HG02763 (cell line): ENCODE measurements around the gene ANKRD60.

Experiments
- ATAC-seq: cut with Tn5 transposase; IDR thresholded peaks from one replicate; pipeline ENCODE4 v1.9.1; 2021; ENCODE audit warnings: mild to moderate bottlenecking, moderate library complexity; ENCODE audit not compliant: unreplicated experiment

ANKRD60 gene

DNA sequence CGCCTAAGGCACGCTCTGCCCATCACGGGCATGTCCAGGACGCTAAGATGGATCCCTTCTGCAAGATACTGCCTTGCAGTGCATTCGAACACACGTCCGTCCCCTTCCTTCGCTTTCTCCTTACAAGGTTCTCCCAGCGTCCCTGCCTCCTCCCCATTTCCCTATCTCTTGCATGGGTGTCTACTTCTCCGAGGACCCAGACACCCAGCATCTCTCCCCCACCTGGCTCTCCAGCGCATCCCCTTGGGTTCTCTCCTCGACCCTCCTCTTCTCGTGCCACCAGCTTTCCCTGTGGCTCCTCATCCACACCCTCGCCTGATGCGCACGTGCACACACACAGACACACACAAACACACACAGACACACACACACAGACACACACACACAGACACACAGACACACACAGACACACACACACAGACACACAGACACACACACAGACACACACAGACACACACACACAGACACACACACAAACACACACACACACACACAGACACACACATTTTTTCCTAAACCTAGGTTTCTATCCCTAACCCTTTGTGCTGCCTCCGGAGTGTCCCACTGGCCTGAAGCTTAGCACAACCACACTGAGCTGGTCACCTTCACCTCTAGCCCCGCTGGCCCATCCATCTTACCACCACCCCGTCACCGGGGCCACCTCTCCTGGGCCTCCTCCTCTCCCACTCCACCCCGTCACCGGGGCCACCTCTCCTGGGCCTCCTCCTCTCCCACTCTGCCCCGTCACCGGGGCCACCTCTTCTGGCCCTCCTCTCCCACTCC is 31.9 kb downstream of the ANKRD60 start:
- no peak for ATAC-seq

DNA sequence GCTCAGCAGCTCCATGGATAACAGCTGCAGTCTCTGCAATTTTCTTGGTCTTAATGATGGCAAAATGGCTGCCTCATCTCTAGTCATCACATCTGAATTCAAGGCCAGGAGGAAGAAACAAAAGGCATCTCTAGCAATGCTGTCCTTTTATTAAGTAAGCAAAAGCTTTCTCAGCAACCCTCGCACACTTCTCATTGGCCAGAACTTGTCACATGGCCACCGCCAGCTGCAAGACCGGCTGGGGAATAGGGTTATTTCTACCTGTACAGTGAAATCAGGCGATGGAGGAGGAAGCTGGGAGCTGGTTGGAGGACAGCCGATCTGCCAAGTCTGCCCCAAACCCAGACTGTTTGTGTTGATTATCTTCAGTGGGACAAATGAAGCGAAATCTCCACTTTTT is 33.4 kb downstream of the ANKRD60 start:
- ATAC-seq: no peak

DNA sequence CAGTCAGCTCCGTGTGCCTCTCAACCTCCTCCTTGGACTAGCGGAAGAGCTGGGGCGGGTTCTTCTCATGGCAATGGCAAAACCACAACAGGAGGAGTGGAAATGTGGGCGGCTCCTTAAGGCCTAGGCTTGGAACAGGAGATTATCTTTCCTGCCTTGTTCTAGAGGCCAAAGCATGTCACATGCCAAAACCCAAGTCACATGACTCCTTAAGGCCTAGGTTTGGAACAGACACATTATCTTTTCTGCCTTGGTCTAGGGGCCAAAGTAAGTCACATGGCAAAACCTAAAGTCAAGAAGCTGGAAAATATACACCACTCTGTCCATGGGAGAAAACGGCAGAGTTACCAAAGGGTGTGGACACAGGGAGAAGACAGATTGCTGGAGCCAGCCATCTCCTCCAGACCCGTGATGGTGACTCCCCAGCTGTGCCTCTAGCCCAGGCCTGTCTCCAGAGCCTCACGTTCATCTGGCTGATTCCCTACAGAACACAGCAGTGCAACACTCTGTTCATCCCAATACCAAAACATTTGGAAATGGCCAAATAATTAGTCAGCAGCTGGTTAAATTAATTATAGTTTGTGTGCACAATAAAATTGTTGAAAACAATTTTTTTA is 34.2 kb downstream of the ANKRD60 start:
- ATAC-seq: no peak

DNA sequence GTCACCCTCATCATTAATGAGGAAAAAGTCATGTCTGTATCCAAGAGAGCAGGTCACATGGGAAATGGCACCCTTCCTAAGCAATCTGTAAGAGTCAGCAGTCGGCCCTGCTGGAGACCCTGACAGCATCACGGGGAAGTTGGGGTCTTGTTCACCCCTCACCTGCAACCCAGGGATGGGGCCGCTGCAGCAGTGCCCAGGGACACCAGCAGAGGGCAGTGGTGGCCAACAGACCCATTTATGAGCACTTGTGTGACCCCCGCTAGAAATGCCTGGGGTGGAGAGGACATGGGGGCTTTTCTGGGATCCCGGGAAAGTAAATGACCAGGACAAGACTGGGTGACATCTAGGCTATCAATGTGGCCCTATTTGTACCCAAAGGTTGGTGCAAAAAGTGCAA is 35.9 kb downstream of the ANKRD60 start:
- no peak for ATAC-seq

DNA sequence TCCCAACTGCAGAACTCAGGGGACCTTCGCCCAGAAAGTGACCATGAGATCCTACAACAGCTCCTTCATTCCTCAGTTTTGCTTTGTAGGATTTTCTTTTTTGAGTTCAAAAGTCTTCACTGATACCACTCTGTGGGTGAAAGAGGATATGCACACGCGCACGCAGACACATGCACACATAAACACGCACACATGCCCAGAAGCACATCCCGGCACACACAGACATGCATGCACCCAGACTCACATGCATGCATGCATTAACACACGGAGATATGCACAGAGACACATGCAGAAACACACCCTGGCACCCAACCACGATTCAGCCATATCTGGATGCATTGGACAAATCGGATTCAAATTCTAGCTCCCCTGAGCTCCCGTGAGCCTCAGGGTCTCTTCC is 36.4 kb downstream of the ANKRD60 start:
- no peak for ATAC-seq

DNA sequence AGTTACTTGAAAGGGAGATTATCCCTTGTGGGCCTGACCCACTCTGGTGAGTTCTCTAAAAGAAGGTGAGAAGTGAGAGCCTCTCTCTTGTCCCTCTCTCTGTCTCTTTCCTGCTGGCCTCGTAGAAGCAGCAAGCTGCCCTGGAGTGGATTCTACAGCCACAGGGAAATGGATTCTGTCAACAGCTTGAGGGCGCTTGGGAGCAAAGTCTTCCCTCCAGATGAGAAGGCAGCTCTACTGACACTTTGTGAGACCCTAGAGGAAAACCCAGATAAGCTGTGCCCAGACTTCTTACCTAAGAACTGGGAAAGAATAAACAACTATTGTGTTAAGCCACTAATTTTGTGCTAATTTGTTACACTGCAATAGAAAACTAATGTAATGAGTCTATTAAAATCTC is 39.9 kb downstream of the ANKRD60 start:
- no peak for ATAC-seq

DNA sequence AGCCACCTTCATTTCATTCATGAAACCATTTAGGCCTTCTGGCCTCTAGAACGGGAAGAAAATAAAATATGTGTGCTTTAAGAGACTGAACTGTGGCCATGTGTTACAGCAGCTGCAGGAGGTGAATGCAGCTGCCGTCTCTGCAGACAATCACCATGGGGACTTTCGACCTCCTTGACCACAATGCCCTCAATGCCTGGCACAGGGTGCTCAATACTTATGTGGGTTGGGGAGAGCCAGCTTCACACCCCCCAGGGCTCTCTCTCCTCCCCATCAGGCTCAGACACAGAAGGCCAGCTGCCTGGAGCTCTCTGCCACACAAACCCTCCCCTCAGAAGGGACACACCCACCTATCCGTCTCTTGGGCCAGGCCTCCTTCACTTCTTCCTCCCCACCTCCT is 43.5 kb downstream of the ANKRD60 start:
- no peak for ATAC-seq

DNA sequence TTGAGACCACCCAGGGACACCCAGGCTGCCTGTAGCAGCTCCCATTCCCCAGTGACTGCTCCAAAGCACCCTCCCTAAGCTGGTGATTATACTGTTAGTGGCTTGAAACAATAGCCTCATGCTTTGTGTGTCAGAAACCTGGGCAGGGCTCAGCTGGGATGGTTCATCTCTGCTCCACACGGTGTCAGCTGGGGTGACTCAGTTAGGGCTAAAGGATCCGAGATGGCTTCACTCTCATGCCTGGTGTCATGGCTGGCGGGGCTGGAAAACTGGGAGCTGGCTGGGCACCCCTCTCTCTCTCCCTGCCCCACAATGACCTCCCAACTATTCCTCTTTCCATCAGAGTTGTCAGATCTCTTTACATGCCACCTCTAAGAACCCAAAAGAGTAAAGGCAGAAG is 44.4 kb downstream of the ANKRD60 start:
- ATAC-seq: no peak

DNA sequence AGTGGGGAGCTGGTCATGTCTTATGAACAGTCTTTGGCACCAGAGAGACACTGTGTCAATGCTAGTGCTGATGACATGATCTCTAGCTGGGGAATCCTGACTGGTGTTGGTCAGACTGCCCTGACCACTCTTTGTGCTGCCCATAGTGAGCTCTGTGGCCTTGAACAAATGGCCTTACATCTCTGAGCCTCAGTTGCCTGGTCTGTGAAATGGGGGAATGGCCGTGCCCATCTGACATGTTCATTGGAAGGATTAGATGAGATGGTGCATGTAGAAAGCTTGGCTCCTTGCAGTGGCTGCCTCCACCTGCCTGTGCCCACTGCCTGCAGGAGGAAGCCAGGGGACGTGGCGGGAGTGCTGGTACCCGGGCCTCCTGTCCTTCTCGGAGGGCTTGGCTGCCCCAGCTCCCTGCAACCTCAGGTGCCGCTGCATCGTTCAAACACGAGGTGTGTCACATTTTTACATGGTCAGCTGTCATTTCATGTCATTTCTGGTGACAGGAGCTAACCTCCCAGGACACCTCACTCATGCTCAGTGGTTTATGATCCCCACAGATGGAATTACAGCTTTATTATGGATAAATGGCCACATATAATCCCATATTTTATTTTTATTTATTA is 45.8 kb downstream of the ANKRD60 start:
- no peak for ATAC-seq

DNA sequence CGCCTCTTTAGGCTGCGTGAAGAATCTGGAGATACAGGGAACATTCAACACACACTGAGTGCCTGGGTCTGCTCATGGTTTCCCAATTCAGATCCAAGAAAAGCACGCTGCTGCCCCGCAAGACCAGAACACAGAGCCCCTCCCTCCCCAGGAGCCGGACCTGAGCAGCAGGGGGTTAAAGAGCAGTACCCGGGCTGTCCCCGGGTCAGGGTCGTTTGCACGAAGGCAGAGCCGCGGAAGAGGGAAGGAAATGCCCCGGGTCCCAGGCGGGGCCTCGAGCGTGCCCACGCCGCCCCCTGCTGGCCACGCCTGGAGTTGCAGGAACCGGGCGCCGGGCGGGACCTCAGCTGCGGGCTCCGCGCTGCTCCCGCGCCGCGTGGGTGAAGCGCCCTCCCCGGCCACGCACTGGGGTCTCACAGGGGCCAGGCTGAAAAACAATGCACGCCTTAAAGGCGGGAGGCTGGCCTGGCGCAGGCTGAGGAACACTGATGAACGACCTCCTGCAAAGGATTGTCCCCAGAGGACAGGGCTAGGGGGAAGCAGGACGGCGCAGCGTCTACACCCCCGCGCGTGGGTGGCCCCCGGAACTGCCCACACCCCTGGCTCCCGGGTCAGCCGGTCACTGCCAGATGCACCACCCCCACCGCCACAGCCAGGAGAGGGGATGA is 48.9 kb downstream of the ANKRD60 start:
- ATAC-seq: no peak

DNA sequence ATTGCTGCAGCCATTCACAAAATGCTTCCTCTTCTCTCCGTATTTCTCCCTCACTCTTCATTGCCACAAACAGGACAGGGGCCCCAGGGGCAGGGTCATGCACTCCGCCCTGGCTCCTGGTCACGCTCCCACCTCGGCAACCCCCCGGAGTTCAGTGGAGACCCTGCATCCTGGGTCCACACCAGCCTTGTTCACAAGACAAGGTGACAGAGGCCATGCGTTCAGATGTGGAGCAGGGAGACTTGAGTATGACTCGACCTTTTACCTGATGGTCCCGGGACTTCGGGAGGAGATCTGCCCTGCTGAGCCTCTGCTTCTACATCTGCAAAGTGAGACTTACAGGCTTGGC is 49.4 kb downstream of the ANKRD60 start:
- no peak for ATAC-seq

DNA sequence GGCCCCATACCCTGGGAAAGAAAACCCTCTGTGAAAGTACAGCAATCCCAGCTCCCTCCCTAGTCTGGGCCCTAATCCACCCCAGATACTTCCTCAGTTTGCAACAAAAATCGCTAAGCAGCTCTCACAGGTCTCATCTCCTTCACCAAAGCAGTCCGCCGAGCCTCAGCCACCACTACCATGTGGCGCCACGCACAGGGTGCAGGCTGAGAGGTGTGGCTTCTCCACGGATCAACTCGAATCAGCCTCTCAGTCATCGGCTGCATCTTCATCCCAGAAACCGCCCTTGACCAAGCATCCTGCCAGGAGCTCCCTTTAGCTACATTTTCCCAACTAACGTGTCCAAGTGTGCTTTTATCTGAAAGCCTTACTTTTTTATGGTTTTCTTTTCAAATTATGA is 50.7 kb downstream of the ANKRD60 start:
- ATAC-seq: no peak

DNA sequence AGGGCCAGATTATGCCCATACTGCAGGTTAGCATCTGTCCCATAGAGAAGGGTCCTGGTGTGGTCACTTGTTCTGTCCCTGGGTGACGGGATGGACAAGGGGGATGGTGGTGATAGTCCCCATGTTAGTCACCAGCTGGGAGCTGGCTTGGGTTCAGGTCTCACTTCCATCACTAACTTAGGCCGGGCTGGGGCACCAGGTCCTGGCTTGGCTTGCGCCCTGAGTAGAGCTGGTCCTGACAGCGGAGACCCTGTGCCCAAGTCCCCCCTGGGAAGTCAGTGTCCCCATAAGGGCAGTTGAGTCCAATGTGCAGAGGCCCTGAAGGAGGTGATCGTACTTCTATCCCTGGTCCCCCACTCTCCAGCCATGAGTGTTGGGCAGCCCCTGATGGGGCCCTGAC is 52.6 kb downstream of the ANKRD60 start:
- no peak for ATAC-seq

DNA sequence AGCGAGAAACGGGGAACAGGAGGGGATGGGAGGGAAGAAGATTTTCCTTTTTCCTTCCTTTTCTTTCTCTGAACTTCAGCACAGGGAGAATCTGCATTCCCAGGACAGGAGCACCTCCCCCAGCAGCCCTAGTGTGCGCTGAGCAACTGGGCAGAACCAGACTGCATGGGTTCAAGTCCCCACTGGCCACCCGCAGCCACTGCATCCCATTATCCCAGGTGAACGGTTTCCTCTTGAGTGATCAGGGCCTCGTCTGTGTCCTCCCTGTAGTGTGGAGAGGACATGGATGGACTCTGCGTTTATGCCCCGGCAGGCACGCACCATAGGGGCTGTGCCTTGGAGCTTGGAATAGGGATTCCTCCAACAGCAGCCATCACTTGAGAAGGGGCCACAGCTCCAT is 53.0 kb downstream of the ANKRD60 start:
- no peak for ATAC-seq

DNA sequence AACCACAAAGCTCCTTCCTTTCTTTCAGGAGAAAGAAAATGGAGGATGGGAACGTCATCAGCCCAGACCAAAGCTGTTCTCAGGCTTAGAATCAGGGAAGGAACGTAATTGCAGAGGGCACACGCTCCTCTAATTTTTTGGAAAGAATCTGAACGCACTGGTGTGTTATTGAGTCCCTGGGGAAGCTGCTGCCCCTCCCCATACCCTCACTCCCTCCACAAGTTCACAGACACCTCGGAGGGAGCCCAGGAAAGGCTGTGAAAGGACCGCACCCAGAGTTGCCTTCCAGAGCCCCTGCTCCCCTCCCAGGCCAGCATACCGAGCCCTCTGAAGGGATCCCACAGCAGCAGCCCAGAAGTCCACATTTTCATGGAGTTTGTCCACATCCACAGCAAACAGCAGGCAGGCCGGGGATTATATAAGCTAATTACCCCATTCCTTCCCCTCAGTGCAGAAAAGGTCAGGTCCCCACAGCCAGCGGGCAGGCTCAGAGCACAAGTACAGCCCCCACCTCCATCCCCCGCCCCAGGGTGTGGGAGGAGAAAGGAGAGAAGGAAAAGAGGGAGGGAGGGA is 53.7 kb downstream of the ANKRD60 start:
- ATAC-seq: no peak

DNA sequence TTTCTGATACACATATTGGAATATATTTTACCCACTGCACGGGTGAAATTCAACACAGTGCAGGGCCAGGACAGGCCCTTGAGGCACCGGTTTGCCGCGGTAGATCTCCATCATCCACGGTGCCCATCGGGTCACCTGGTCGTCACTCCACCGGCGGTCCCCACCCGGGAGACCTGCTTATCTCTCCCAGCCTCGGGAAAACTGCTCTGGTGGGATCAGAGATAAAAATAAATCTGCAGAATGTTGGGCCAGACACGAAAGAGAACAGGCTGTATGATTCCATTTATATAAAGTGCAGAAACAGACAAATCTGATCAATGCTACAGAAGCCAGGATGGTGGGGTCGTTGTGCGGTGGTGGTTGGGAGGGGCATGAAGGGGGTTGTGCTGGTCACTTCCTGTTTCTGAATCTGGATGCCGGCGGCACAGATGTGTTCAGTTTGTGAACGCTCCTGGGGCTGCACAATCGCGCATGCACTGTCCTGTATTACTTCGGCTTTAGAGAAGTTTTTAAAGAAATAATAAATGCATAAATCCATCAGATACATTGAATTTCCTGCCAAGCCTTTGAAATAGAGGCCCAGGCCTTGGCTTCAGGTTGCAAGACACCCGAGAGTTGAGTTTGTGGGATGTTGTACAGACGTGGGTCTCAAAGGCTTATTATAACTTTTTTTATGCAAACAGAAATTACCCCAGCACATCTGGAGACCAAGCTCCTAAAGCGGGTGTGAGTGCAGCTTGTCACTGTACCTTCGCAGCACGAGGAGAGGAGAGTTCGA is 54.3 kb downstream of the ANKRD60 start:
- no peak for ATAC-seq

DNA sequence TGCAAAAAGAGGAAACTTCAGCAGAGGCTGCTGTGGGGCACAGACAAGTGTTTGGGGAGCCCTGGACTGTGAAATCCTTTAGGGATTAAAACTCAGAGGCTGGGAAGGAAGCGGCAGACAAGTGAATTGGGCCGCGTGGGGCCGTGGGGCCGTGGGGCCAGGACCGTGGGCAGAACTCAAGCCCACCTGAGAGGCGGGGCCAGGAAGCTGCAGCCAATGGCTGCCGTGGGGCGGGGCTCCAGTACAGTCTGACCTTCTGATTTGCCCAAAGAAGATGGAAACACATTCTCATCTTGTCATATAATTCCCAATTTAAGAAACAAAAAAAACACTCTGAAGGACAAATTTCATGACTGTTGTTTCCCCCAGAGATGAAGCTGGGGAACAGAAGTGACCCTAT is 55.4 kb downstream of the ANKRD60 start:
- no peak for ATAC-seq

DNA sequence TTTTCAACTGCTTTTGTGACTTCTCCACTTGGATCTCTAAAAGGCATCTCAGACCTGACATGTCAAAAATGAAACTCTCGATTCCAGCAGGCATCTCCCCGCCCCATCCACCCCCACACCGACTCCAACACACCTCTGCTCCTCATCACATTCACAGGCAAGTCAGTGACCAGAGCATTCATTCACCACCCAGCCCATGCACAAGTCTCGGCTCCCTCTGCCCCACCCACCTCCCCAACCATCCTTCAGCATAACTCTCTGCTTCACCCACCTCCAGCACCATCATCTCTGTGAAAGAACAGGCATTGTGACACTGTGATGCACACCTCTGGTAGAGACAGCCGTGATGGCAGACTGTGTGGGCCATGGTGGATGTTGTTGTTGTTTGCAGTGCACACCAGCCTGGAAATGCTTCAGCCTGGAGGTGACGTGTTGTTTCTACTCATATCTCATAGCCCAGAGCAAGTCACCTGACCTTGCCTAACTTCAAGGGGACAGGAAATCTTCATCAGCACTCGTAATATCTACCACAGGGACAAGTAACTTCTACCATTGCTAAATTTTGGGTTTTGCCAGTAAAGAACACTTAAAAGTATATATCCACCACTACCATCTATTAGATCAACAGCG is 56.5 kb downstream of the ANKRD60 start:
- no peak for ATAC-seq

DNA sequence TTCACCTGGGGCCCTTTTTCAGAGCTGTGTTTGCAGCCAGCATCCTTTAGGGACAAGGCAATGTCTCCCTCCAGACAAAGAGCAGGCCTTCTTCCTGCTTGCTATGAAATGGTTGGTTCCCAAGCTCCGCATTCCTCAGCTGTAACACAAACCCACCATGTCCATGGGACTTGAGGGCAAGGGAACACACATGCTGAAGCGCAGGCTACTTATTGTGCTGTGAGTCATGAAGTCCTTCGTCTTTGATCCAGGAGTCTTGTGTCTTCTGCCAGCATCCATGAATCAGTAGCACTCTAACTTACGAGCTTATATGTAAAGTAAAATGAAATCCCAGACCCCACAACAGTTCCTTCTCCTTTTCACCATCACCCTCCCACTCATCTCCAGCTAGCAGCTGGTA is 59.0 kb downstream of the ANKRD60 start:
- no peak for ATAC-seq

DNA sequence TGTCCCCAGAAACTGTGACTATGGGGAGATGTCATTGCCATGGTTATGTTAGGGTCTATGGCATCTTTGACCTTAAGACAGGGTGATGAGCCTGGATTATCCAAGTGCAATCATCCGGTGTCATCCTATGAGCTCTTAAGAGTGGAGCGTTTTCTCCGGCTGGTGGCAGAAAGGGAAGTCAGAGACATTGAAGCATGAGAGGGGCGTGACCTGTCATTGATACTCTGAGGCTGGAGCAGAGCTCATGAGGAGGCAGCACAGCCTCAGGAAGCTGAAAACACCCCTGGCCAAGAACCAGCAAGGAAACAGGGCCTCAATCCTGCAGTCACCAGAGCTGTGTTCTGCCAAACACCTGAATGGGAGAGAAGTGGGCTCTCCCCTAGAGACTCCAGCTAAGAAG is 59.6 kb downstream of the ANKRD60 start:
- ATAC-seq: no peak
